ENCODE measurements around the gene STIM1. TPM values are rescaled to one million over a fixed set of nuclear protein-coding genes. Genes with fewer than 3 reads are reported as not detected.
"Not testable (repeated sequence)": the region's sequence is repeated elsewhere in the genome, so short reads cannot be mapped to it uniquely, and the experiment has no call there.

The STIM1 gene
- total RNA-seq, 3 donors from 2014 or later: 56.1 to 74.8 (median 72.5) TPM

GRCh38 chr11:3810951-3811350 lies 44.5 kb upstream of the STIM1 start:
- ATAC-seq (no peak), DNase-seq (no peak)
- no peak for TF ChIP-seq CTCF (IDR thresholded peaks at IDR 0.05)
- intact Hi-C loops (cut with DNase I, micrococcal nuclease): no loop called here
- Histone ChIP-seq H3K9me3 (no peaks in the 10 kb centered on the region), H3K4me1 (ENCODE audit: low read depth) (no peaks in the 10 kb centered on the region), H3K36me3 (ENCODE audit: low read depth) (no peaks in the 10 kb centered on the region), H3K4me3 (no peak overlapping the region)

GRCh38 chr11:3814832-3815231 lies 40.6 kb upstream of the STIM1 start:
- H3K4me3 ChIP-seq; H3K9me3 ChIP-seq; DNase-seq; ATAC-seq; H3K36me3 ChIP-seq (ENCODE audit: low read depth); intact Hi-C loops (cut with DNase I, micrococcal nuclease); H3K4me1 ChIP-seq (ENCODE audit: low read depth): not testable (repeated sequence)

DNA sequence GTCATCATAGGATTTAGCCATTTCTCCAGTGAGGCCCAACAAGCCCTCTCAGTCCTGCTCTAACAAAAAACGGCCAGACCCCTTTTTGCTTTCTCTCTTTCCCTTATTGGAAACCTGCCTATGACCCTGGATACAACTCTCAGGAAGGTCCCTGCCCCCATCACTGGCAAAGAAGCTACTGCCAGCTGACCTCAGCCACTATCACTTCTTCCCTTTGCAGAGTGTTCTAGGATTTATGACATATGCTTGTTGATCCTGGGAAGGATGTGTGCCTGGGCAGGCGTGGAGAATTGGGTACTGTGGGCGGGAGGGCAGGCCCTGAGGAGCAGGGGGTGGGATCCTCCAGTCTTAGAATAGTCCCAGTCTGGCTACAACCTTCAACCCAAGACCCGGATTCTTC lies 39.6 kb upstream of the STIM1 start:
- no peaks in the 10 kb centered on the region for H3K9me3 ChIP-seq
- ATAC-seq (no peak), DNase-seq (no peak)
- intact Hi-C loops (cut with DNase I, micrococcal nuclease): no loop called here
- H3K4me3 ChIP-seq: no peak overlapping the region
- H3K36me3 ChIP-seq (ENCODE audit: low read depth): no peaks in the 10 kb centered on the region
- TF ChIP-seq CTCF (IDR thresholded peaks at IDR 0.05): no peak
- no peaks in the 10 kb centered on the region for H3K4me1 ChIP-seq (ENCODE audit: low read depth)

- no peak for TF ChIP-seq CTCF (IDR thresholded peaks at IDR 0.05)
- Histone ChIP-seq H3K4me1 (ENCODE audit: low read depth) (no peaks in the 10 kb centered on the region), H3K9me3 (no peaks in the 10 kb centered on the region), H3K36me3 (ENCODE audit: low read depth) (no peaks in the 10 kb centered on the region), H3K4me3 (no peak overlapping the region)
- intact Hi-C loops (cut with DNase I, micrococcal nuclease): no loop called here
- ATAC-seq (no peak), DNase-seq (no peak)
Observed at GRCh38 chr11:3816673-3817072, 38.8 kb upstream of the STIM1 start.

- H3K9me3 ChIP-seq: no peaks in the 10 kb centered on the region
- H3K36me3 ChIP-seq (ENCODE audit: low read depth): no peaks in the 10 kb centered on the region
- DNase-seq (no peak), ATAC-seq (no peak)
- intact Hi-C loops (cut with DNase I, micrococcal nuclease): no loop called here
- TF ChIP-seq CTCF (IDR thresholded peaks at IDR 0.05): no peak
- H3K4me1 ChIP-seq (ENCODE audit: low read depth): no peaks in the 10 kb centered on the region
- H3K4me3 ChIP-seq: no peak overlapping the region
Observed at GRCh38 chr11:3817181-3817800, 38.2 kb upstream of the STIM1 start.

GRCh38 chr11:3820971-3821370 lies 34.5 kb upstream of the STIM1 start:
- ATAC-seq (no peak), DNase-seq (no peak)
- intact Hi-C loops (cut with DNase I, micrococcal nuclease): no loop called here
- TF ChIP-seq CTCF (IDR thresholded peaks at IDR 0.05): no peak
- no peak overlapping the region for H3K4me3 ChIP-seq
- no peaks in the 10 kb centered on the region for H3K9me3 ChIP-seq
- H3K36me3 ChIP-seq (ENCODE audit: low read depth): no peaks in the 10 kb centered on the region
- no peaks in the 10 kb centered on the region for H3K4me1 ChIP-seq (ENCODE audit: low read depth)

All from mucosa of descending colon (tissue), 3 donors.